HG03571 (cell line): ENCODE data around the gene ITM2C.

Source experiments
- ATAC-seq: cut with Tn5 transposase; IDR thresholded peaks from one replicate; pipeline ENCODE4 v1.9.1; 2021; ENCODE audit not compliant: unreplicated experiment

ITM2C gene

GRCh38 chr2:230906471-230907230 lies 41.9 kb downstream of the ITM2C start:
- no peak for ATAC-seq

GRCh38 chr2:230907361-230908091 lies 42.8 kb downstream of the ITM2C start:
- no peak for ATAC-seq

- no peak for ATAC-seq
Measured at GRCh38 chr2:230908092-230908594, 43.4 kb downstream of the ITM2C start.

GRCh38 chr2:230908595-230909191 lies 44.0 kb downstream of the ITM2C start:
- no peak for ATAC-seq

GRCh38 chr2:230909841-230910545 lies 45.3 kb downstream of the ITM2C start:
- no peak for ATAC-seq

- no peak for ATAC-seq
Measured at GRCh38 chr2:230910546-230911177, 45.9 kb downstream of the ITM2C start.

- ATAC-seq = no peak
Measured at GRCh38 chr2:230912046-230912445, 47.3 kb downstream of the ITM2C start.

- no peak for ATAC-seq
Measured at GRCh38 chr2:230912724-230913123, 48.0 kb downstream of the ITM2C start.

GRCh38 chr2:230913406-230914143 lies 48.8 kb downstream of the ITM2C start:
- ATAC-seq = no peak

- no peak for ATAC-seq
Measured at GRCh38 chr2:230914886-230915285, 50.1 kb downstream of the ITM2C start.

GRCh38 chr2:230915319-230915718 lies 50.6 kb downstream of the ITM2C start:
- ATAC-seq = no peak

GRCh38 chr2:230916218-230916617 lies 51.5 kb downstream of the ITM2C start:
- ATAC-seq = no peak

- no peak for ATAC-seq
Measured at GRCh38 chr2:230919240-230919639, 54.5 kb downstream of the ITM2C start.

GRCh38 chr2:230919681-230920080 lies 54.9 kb downstream of the ITM2C start:
- no peak for ATAC-seq

- ATAC-seq = no peak
Measured at GRCh38 chr2:230920167-230920566, 55.4 kb downstream of the ITM2C start.

- no peak for ATAC-seq
Measured at GRCh38 chr2:230921806-230922595, 57.3 kb downstream of the ITM2C start.

- ATAC-seq = no peak
Measured at GRCh38 chr2:230922951-230923717, 58.4 kb downstream of the ITM2C start.

- ATAC-seq = no peak
Measured at GRCh38 chr2:230924092-230924469, 59.3 kb downstream of the ITM2C start.
